Colonic mucosa (tissue), 4 donors: Measurements from ENCODE around the gene WNT7B. TPM values are rescaled to one million over a fixed set of nuclear protein-coding genes. Genes with fewer than 3 reads are reported as not detected.
"Not testable (repeated sequence)": the region's sequence is repeated elsewhere in the genome, so short reads cannot be mapped to it uniquely, and the experiment has no call there.

ENCODE experiments used
- DNase-seq: peaks from one replicate; pipeline ENCODE4 v3.0.0-alpha.2; 2020
- H3K27ac ChIP-seq: fragments of 200-600 bp; one replicate; pipeline ENCODE4 v1.8.0; 2021
- H3K27me3 ChIP-seq: fragments of 200-600 bp; one replicate; pipeline ENCODE4 v1.8.0; 2021
- H3K36me3 ChIP-seq: fragments of 200-600 bp; one replicate; pipeline ENCODE4 v1.8.0; 2021
- H3K4me1 ChIP-seq: fragments of 200-600 bp; one replicate; pipeline ENCODE4 v1.8.0; 2021; ENCODE audit warnings: mild to moderate bottlenecking
- H3K4me3 ChIP-seq: fragments of 200-600 bp; one replicate; pipeline ENCODE4 v1.8.0; 2021
- H3K9ac ChIP-seq, 2 donors: one replicate each; pipeline ENCODE4 v1.7.0; 2013; ENCODE audit warnings: control low read depth in 2 of 2, low read depth in 2 of 2, low read length in 2 of 2
- H3K9me3 ChIP-seq: fragments of 200-600 bp; one replicate; pipeline ENCODE4 v1.8.0; 2021
- CTCF ChIP-seq: fragments of 200-600 bp; IDR thresholded peaks from one replicate; pipeline ENCODE4 v1.8.0; 2022; ENCODE audit warnings: antibody characterized with exemption, mild to moderate bottlenecking
- intact Hi-C: fragments of 100-400 bp; cut with DNase I; formaldehyde crosslinking; loops from one replicate; pipeline ENCODE4 v1.14.1; 2022
- total RNA-seq, 2 donors: library from RNA; stranded (reverse); fragmentation: NEBNext Ultra II Directional in 1 of 2; extraction: Animal tissue kit (Norgen Biotek cat#: 25700) in 1 of 2; gene quantifications; one replicate each; pipeline ENCODE4 v1.2.1, GENCODE V29; 2021
- donor health status: healthy.
- donor health status: DM: no; HTN: no; CAD: no.
- donor health status: DM: no; HTN: no; CAD: no.

The WNT7B gene
- total RNA-seq, 2 donors from 2014 or later: 0.12 TPM; not detected in 1

- TF ChIP-seq CTCF: no peak
- Histone ChIP-seq H3K4me3 (no peak overlapping the region), H3K9ac (peak overlapping the region; percentile 66), H3K27ac (peak overlapping the region; percentile 55), H3K4me1 (peaks cover 12% of the 10 kb centered on the region), H3K36me3 (no peaks in the 10 kb centered on the region), H3K9me3 (no peaks in the 10 kb centered on the region), H3K27me3 (no peaks in the 10 kb centered on the region)
- intact Hi-C loops: no loop called here
- no peak for DNase-seq
These were observed 30.3 kb upstream of the WNT7B start for GRCh38 chr22:46007003-46007847.

- intact Hi-C loops: loop anchor here (1.0 kb wide), 1 partner anchor 110 kb away; no protein-coding TSS in a partner anchor
- H3K4me3 ChIP-seq: no peak overlapping the region
- no peaks in the 10 kb centered on the region for H3K36me3 ChIP-seq
- H3K27me3 ChIP-seq: no peaks in the 10 kb centered on the region
- H3K27ac ChIP-seq: peak overlapping the region; percentile 55
- no peaks in the 10 kb centered on the region for H3K9me3 ChIP-seq
- H3K4me1 ChIP-seq: peaks cover 12% of the 10 kb centered on the region
- peak overlapping the region; percentile 66 for H3K9ac ChIP-seq
- DNase-seq: peak; percentile 92
- TF ChIP-seq CTCF: peak; percentile 98
These were observed 29.5 kb upstream of the WNT7B start for GRCh38 chr22:46006379-46007002.

GRCh38 chr22:46005116-46005705, 28.2 kb upstream of the WNT7B start:
- intact Hi-C loops: not testable (repeated sequence)

GRCh38 chr22:46004105-46004866, 27.3 kb upstream of the WNT7B start:
- Histone ChIP-seq H3K4me3 (no peak overlapping the region), H3K9me3 (no peaks in the 10 kb centered on the region), H3K27me3 (no peaks in the 10 kb centered on the region), H3K36me3 (no peaks in the 10 kb centered on the region), H3K4me1 (peaks cover 12% of the 10 kb centered on the region), H3K27ac (no peak overlapping the region), H3K9ac (no peak overlapping the region)
- no peak for TF ChIP-seq CTCF
- DNase-seq: no peak
- intact Hi-C loops: no loop called here

More at GRCh38 chr22:46005116-46005705, 28.2 kb upstream of the WNT7B start:
- H3K4me3 ChIP-seq, H3K9me3 ChIP-seq, H3K27ac ChIP-seq, H3K36me3 ChIP-seq, H3K9ac ChIP-seq, DNase-seq, H3K27me3 ChIP-seq: not testable (repeated sequence)
- H3K4me1 ChIP-seq: peaks cover 12% of the 10 kb centered on the region

GRCh38 chr22:46003271-46004091, 26.5 kb upstream of the WNT7B start:
- Histone ChIP-seq H3K36me3 (no peaks in the 10 kb centered on the region), H3K27me3 (no peaks in the 10 kb centered on the region), H3K4me3 (no peak overlapping the region), H3K9ac (no peak overlapping the region), H3K9me3 (no peaks in the 10 kb centered on the region), H3K27ac (no peak overlapping the region), H3K4me1 (peaks cover 12% of the 10 kb centered on the region)
- no peak for TF ChIP-seq CTCF
- intact Hi-C loops: no loop called here
- no peak for DNase-seq
